ENCODE results near the gene SLC5A12. TPM values are rescaled to one million over a fixed set of nuclear protein-coding genes. Genes with fewer than 3 reads are reported as not detected.

Gene SLC5A12
- total RNA-seq (2014; rRNA removed; shearing (Covaris generic)), result not detected in 2 replicates

- DNase-seq (ENCODE audit: low spot score), result no peak
These were observed at the start of gene SLC5A12 for GRCh38 chr11:26721948-26722475. SLC5A12 (minus strand) TSS chr11:26722060; CDS start chr11:26721714, 346 bp downstream.

- no peak for DNase-seq (ENCODE audit: low spot score)
These were observed 47.2 kb upstream of the SLC5A12 start for GRCh38 chr11:26769027-26769426.

- DNase-seq (ENCODE audit: low spot score), result no peak
These were observed 45.2 kb upstream of the SLC5A12 start for GRCh38 chr11:26767060-26767459.

- no peak for DNase-seq (ENCODE audit: low spot score)
These were observed 43.5 kb upstream of the SLC5A12 start for GRCh38 chr11:26765323-26765722.

GRCh38 chr11:26764825-26765224 is 43.0 kb upstream of the SLC5A12 start:
- no peak for DNase-seq (ENCODE audit: low spot score)

- no peak for DNase-seq (ENCODE audit: low spot score)
These were observed 42.5 kb upstream of the SLC5A12 start for GRCh38 chr11:26764315-26764714.

GRCh38 chr11:26762089-26762488 is 40.2 kb upstream of the SLC5A12 start:
- DNase-seq (ENCODE audit: low spot score), result no peak

GRCh38 chr11:26761361-26761809 is 39.5 kb upstream of the SLC5A12 start:
- no peak for DNase-seq (ENCODE audit: low spot score)

- DNase-seq (ENCODE audit: low spot score), result no peak
These were observed 36.1 kb upstream of the SLC5A12 start for GRCh38 chr11:26757995-26758394.

- no peak for DNase-seq (ENCODE audit: low spot score)
These were observed 33.9 kb upstream of the SLC5A12 start for GRCh38 chr11:26755762-26756161.

GRCh38 chr11:26753723-26754504 is 32.1 kb upstream of the SLC5A12 start:
- DNase-seq (ENCODE audit: low spot score), result peak; percentile 85

- DNase-seq (ENCODE audit: low spot score), result no peak
These were observed 28.1 kb upstream of the SLC5A12 start for GRCh38 chr11:26749927-26750326.

GRCh38 chr11:26743622-26744021 is 21.8 kb upstream of the SLC5A12 start:
- no peak for DNase-seq (ENCODE audit: low spot score)

GRCh38 chr11:26742966-26743365 is 21.1 kb upstream of the SLC5A12 start:
- DNase-seq (ENCODE audit: low spot score), result no peak

GRCh38 chr11:26741036-26741435 is 19.2 kb upstream of the SLC5A12 start:
- DNase-seq (ENCODE audit: low spot score), result no peak

GRCh38 chr11:26739366-26740073 is 17.7 kb upstream of the SLC5A12 start:
- no peak for DNase-seq (ENCODE audit: low spot score)

- DNase-seq (ENCODE audit: low spot score), result no peak
These were observed 12.8 kb upstream of the SLC5A12 start for GRCh38 chr11:26734691-26735090.

- DNase-seq (ENCODE audit: low spot score), result no peak
These were observed 9.2 kb upstream of the SLC5A12 start for GRCh38 chr11:26731084-26731456.

GRCh38 chr11:26730414-26731083 is 8.7 kb upstream of the SLC5A12 start:
- peak; percentile 23 for DNase-seq (ENCODE audit: low spot score)

- DNase-seq (ENCODE audit: low spot score), result no peak
These were observed 7.4 kb upstream of the SLC5A12 start for GRCh38 chr11:26729284-26729683.

- no peak for DNase-seq (ENCODE audit: low spot score)
These were observed 5.1 kb upstream of the SLC5A12 start for GRCh38 chr11:26726960-26727359.

GRCh38 chr11:26719998-26720397 is 1.9 kb downstream of the SLC5A12 start:
- no peak for DNase-seq (ENCODE audit: low spot score)

All from HT-29 (cell line).